Measurements from ENCODE around the gene SCFD1.

DNA sequence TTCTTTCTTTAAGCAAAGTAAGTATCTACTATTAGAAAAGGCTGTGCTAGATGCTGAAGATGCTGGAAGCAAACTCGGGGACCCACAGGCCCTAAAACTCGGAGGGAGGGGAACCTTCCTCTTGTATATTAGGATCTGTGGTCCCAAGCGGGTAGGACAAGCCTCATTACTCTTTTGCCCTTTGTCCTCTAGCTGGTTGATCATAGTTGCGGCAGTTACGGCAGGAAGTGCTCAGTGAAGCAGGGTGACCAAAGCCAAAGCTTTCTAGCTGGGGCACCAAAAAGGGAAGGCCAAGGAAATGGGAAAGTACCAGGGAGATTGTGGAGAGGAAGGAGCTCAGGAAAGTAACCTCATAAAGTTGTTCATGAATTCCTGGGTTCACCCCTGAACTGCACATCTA, 76.3 kb downstream of the SCFD1 start:
- TF ChIP-seq, protein P1, sequence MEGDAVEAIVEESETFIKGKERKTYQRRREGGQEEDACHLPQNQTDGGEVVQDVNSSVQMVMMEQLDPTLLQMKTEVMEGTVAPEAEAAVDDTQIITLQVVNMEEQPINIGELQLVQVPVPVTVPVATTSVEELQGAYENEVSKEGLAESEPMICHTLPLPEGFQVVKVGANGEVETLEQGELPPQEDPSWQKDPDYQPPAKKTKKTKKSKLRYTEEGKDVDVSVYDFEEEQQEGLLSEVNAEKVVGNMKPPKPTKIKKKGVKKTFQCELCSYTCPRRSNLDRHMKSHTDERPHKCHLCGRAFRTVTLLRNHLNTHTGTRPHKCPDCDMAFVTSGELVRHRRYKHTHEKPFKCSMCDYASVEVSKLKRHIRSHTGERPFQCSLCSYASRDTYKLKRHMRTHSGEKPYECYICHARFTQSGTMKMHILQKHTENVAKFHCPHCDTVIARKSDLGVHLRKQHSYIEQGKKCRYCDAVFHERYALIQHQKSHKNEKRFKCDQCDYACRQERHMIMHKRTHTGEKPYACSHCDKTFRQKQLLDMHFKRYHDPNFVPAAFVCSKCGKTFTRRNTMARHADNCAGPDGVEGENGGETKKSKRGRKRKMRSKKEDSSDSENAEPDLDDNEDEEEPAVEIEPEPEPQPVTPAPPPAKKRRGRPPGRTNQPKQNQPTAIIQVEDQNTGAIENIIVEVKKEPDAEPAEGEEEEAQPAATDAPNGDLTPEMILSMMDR (IDR thresholded peaks at IDR 0.05; ENCODE audit: low read length) = no peak
- no peak for TF ChIP-seq EZH2 (optimal IDR thresholded peaks at IDR 0.05; ENCODE audit: low read depth, low read length)
